ES-I3 (cell line): ENCODE results near the gene TRMU.

ENCODE experiments used
- H3K36me3 ChIP-seq: 2 replicates; pipeline ENCODE4 v1.6.1; 2013; ENCODE audit warnings: mild to moderate bottlenecking, low read length, control low read depth, moderate library complexity; ENCODE audit not compliant: insufficient read depth
- H3K4me1 ChIP-seq: 2 replicates; pipeline ENCODE4 v1.6.1; 2013; ENCODE audit warnings: mild to moderate bottlenecking, control low read depth, low read length; ENCODE audit not compliant: insufficient read depth
- H3K9ac ChIP-seq: 2 replicates; pipeline ENCODE4 v1.6.1; 2013; ENCODE audit warnings: low read depth, mild to moderate bottlenecking, low read length, moderate library complexity
- H3K9me3 ChIP-seq: 2 replicates; pipeline ENCODE4 v1.6.1; 2013; ENCODE audit warnings: mild to moderate bottlenecking, low read length, moderate library complexity; ENCODE audit not compliant: control insufficient read depth, insufficient read depth

TRMU gene

GRCh38 chr22:46335201-46336118 is at the start of gene TRMU:
TRMU (plus strand) TSS chr22:46335714; CDS start chr22:46335765, 51 bp downstream.
- H3K9ac ChIP-seq: peak within 1 kb of the TSS; percentile 96
- peaks cover 10% of the 10 kb centered on the region for H3K36me3 ChIP-seq
- H3K9me3 ChIP-seq: no peaks in the 10 kb centered on the region
- no peaks in the 10 kb centered on the region; the same call in 1 of the 2 replicates for H3K4me1 ChIP-seq

GRCh38 chr22:46286006-46286405 is 49.5 kb upstream of the TRMU start:
- no peaks in the 10 kb centered on the region for H3K4me1 ChIP-seq
- H3K9ac ChIP-seq: no peak overlapping the region
- H3K36me3 ChIP-seq: no peaks in the 10 kb centered on the region
- H3K9me3 ChIP-seq: no peaks in the 10 kb centered on the region

GRCh38 chr22:46286941-46287872 is 48.3 kb upstream of the TRMU start:
- H3K36me3 ChIP-seq: no peaks in the 10 kb centered on the region
- H3K4me1 ChIP-seq: no peaks in the 10 kb centered on the region
- H3K9me3 ChIP-seq: no peaks in the 10 kb centered on the region
- H3K9ac ChIP-seq: no peak overlapping the region

- no peak overlapping the region for H3K9ac ChIP-seq
- no peaks in the 10 kb centered on the region for H3K9me3 ChIP-seq
- H3K4me1 ChIP-seq: no peaks in the 10 kb centered on the region; the same call in 1 of the 2 replicates
- H3K36me3 ChIP-seq: no peaks in the 10 kb centered on the region
Measured at GRCh38 chr22:46287873-46288751, 47.4 kb upstream of the TRMU start.

GRCh38 chr22:46288846-46289243 is 46.7 kb upstream of the TRMU start:
- Histone ChIP-seq H3K36me3 (no peaks in the 10 kb centered on the region), H3K9ac (no peak overlapping the region), H3K4me1 (peaks cover 4% of the 10 kb centered on the region; the same call in 1 of the 2 replicates), H3K9me3 (no peaks in the 10 kb centered on the region)

- peaks cover 4% of the 10 kb centered on the region; the same call in 1 of the 2 replicates for H3K4me1 ChIP-seq
- no peaks in the 10 kb centered on the region for H3K36me3 ChIP-seq
- H3K9me3 ChIP-seq: no peaks in the 10 kb centered on the region
- no peak overlapping the region for H3K9ac ChIP-seq
Measured at GRCh38 chr22:46289244-46289891, 46.1 kb upstream of the TRMU start.

GRCh38 chr22:46290121-46290842 is 45.2 kb upstream of the TRMU start:
- Histone ChIP-seq H3K36me3 (no peaks in the 10 kb centered on the region), H3K9me3 (no peaks in the 10 kb centered on the region), H3K4me1 (peaks cover 4% of the 10 kb centered on the region; the same call in 1 of the 2 replicates), H3K9ac (no peak overlapping the region)

- no peaks in the 10 kb centered on the region for H3K9me3 ChIP-seq
- H3K9ac ChIP-seq: no peak overlapping the region
- H3K36me3 ChIP-seq: no peaks in the 10 kb centered on the region
- H3K4me1 ChIP-seq: peaks cover 4% of the 10 kb centered on the region; the same call in 1 of the 2 replicates
Measured at GRCh38 chr22:46290843-46291785, 44.4 kb upstream of the TRMU start.

- peaks cover 4% of the 10 kb centered on the region; the same call in 1 of the 2 replicates for H3K4me1 ChIP-seq
- no peaks in the 10 kb centered on the region for H3K36me3 ChIP-seq
- no peaks in the 10 kb centered on the region for H3K9me3 ChIP-seq
- H3K9ac ChIP-seq: no peak overlapping the region
Measured at GRCh38 chr22:46292173-46292572, 43.3 kb upstream of the TRMU start.

GRCh38 chr22:46292732-46293131 is 42.8 kb upstream of the TRMU start:
- no peaks in the 10 kb centered on the region for H3K36me3 ChIP-seq
- peaks cover 4% of the 10 kb centered on the region; the same call in 1 of the 2 replicates for H3K4me1 ChIP-seq
- no peak overlapping the region for H3K9ac ChIP-seq
- no peaks in the 10 kb centered on the region for H3K9me3 ChIP-seq

- Histone ChIP-seq H3K9me3 (no peaks in the 10 kb centered on the region), H3K9ac (no peak overlapping the region), H3K36me3 (peaks cover under 1% of the 10 kb centered on the region; the same call in 1 of the 2 replicates), H3K4me1 (peaks cover 4% of the 10 kb centered on the region; the same call in 1 of the 2 replicates)
Measured at GRCh38 chr22:46293577-46294260, 41.8 kb upstream of the TRMU start.
